ENCODE results near the gene FAM149B1. TPM values are rescaled to one million over a fixed set of nuclear protein-coding genes. Genes with fewer than 3 reads are reported as not detected.

The FAM149B1 gene
- total and polyA plus RNA-seq, 3 donors from 2014 or later, result 28.7 to 65.1 (median 42.0) TPM

- Histone ChIP-seq H3K27ac (no peak overlapping the region), H3K9me3 (no peaks in the 10 kb centered on the region), H3K4me3 (no peak overlapping the region), H3K27me3 (no peaks in the 10 kb centered on the region), H3K4me1 (peaks cover 11% of the 10 kb centered on the region), H3K36me3 (ENCODE audit: low read depth, missing control alignments) (no peaks in the 10 kb centered on the region)
- intact Hi-C loops (cut with DNase I; ENCODE audit: low total_unique reads), result no loop called here
- 82 to 89% methylated on average over 1 of the region's 1 CpG for WGBS, 2 donors
- TF ChIP-seq POLR2A (IDR thresholded peaks at IDR 0.05) (no peak), CTCF (IDR thresholded peaks at IDR 0.05) (no peak)
- no peak for DNase-seq
Observed at GRCh38 chr10:73161079-73161478, 6.8 kb upstream of the FAM149B1 start.

GRCh38 chr10:73161662-73162061, 6.3 kb upstream of the FAM149B1 start:
- no peaks in the 10 kb centered on the region for H3K36me3 ChIP-seq (ENCODE audit: low read depth, missing control alignments)
- H3K4me3 ChIP-seq, result no peak overlapping the region
- no peak for DNase-seq
- H3K27me3 ChIP-seq, result no peaks in the 10 kb centered on the region
- 88 to 98% methylated on average over 3 of the region's 3 CpGs for WGBS, 2 donors
- H3K4me1 ChIP-seq, result peaks cover 11% of the 10 kb centered on the region
- H3K27ac ChIP-seq, result no peak overlapping the region
- TF ChIP-seq POLR2A (IDR thresholded peaks at IDR 0.05) (no peak), CTCF (IDR thresholded peaks at IDR 0.05) (no peak)
- H3K9me3 ChIP-seq, result no peaks in the 10 kb centered on the region
- intact Hi-C loops (cut with DNase I; ENCODE audit: low total_unique reads), result no loop called here

- WGBS, 2 donors, result 95% methylated on average over 2 of the region's 2 CpGs
- TF ChIP-seq CTCF (IDR thresholded peaks at IDR 0.05) (no peak), POLR2A (IDR thresholded peaks at IDR 0.05) (no peak)
Observed at GRCh38 chr10:73163096-73163495, 4.8 kb upstream of the FAM149B1 start.

GRCh38 chr10:73166972-73167371, 947 bp upstream of the FAM149B1 start:
- Histone ChIP-seq H3K4me3 (peak overlapping the region; percentile 75 to 90), H3K27me3 (no peaks in the 10 kb centered on the region), H3K4me1 (peaks cover 9% of the 10 kb centered on the region), H3K9me3 (no peaks in the 10 kb centered on the region), H3K36me3 (ENCODE audit: low read depth, missing control alignments) (no peaks in the 10 kb centered on the region), H3K27ac (peak overlapping the region in 1 of 2 donors; percentile 94)
- 83% methylated on average over 2 of the region's 2 CpGs for WGBS, 2 donors
- TF ChIP-seq CTCF (IDR thresholded peaks at IDR 0.05), result no peak
- TF ChIP-seq POLR2A (IDR thresholded peaks at IDR 0.05), result no peak
- intact Hi-C loops (cut with DNase I; ENCODE audit: low total_unique reads), result no loop called here
- no peak for DNase-seq

More at GRCh38 chr10:73163096-73163495, 4.8 kb upstream of the FAM149B1 start:
- H3K4me1 ChIP-seq, result peaks cover 17% of the 10 kb centered on the region
- H3K27me3 ChIP-seq, result no peaks in the 10 kb centered on the region
- H3K36me3 ChIP-seq (ENCODE audit: low read depth, missing control alignments), result no peaks in the 10 kb centered on the region
- H3K9me3 ChIP-seq, result no peaks in the 10 kb centered on the region
- H3K27ac ChIP-seq, result no peak overlapping the region
- no peak overlapping the region for H3K4me3 ChIP-seq
- DNase-seq, result no peak
- intact Hi-C loops (cut with DNase I; ENCODE audit: low total_unique reads), result no loop called here

GRCh38 chr10:73167458-73167782, 499 bp upstream of the FAM149B1 start:
- H3K36me3 ChIP-seq (ENCODE audit: low read depth, missing control alignments), result no peaks in the 10 kb centered on the region
- TF ChIP-seq POLR2A (IDR thresholded peaks at IDR 0.05), result no peak
- no peak for TF ChIP-seq CTCF (IDR thresholded peaks at IDR 0.05)
- peaks cover 9% of the 10 kb centered on the region for H3K4me1 ChIP-seq
- intact Hi-C loops (cut with DNase I; ENCODE audit: low total_unique reads), result no loop called here
- 3% methylated on average over 5 of the region's 5 CpGs for WGBS, 2 donors
- H3K27ac ChIP-seq, result peak overlapping the region; percentile 89 to 94
- H3K9me3 ChIP-seq, result no peaks in the 10 kb centered on the region
- H3K4me3 ChIP-seq, result peak overlapping the region; percentile 75 to 90
- no peaks in the 10 kb centered on the region for H3K27me3 ChIP-seq
- no peak for DNase-seq

All from testis (tissue), 3 donors.